Measurements from ENCODE around the gene HSPB7.

GRCh38 chr1:16018308-16018707 lies 465 bp upstream of the HSPB7 start:
- TF ChIP-seq, protein P1, sequence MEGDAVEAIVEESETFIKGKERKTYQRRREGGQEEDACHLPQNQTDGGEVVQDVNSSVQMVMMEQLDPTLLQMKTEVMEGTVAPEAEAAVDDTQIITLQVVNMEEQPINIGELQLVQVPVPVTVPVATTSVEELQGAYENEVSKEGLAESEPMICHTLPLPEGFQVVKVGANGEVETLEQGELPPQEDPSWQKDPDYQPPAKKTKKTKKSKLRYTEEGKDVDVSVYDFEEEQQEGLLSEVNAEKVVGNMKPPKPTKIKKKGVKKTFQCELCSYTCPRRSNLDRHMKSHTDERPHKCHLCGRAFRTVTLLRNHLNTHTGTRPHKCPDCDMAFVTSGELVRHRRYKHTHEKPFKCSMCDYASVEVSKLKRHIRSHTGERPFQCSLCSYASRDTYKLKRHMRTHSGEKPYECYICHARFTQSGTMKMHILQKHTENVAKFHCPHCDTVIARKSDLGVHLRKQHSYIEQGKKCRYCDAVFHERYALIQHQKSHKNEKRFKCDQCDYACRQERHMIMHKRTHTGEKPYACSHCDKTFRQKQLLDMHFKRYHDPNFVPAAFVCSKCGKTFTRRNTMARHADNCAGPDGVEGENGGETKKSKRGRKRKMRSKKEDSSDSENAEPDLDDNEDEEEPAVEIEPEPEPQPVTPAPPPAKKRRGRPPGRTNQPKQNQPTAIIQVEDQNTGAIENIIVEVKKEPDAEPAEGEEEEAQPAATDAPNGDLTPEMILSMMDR (conservative IDR thresholded peaks at IDR 0.05), result no peak
- no peak for TF ChIP-seq ZFX (IDR thresholded peaks at IDR 0.05)

All from C4-2B (cell line).